OCI-LY3 (cell line): ENCODE measurements around the gene PIM3.

Experiments used
- H2AFZ ChIP-seq: fragments of 200-600, 300-600 bp; shearing (Covaris generic); 2 replicates; pipeline ENCODE4 v1.6.0; 2014; ENCODE audit warnings: antibody characterized with exemption, low read depth, low read length
- H3K27ac ChIP-seq: fragments of 200-600, 300-600 bp; sonication (generic); 2 replicates; pipeline ENCODE4 v1.5.1; 2014; ENCODE audit warnings: mild to moderate bottlenecking, low read length, moderate library complexity, mixed read lengths
- H3K27me3 ChIP-seq: fragments of 200-600, 300-600 bp; sonication (generic); 2 replicates; pipeline ENCODE4 v1.6.1; 2014; ENCODE audit warnings: low read depth, low read length, mixed read lengths
- H3K36me3 ChIP-seq: fragments of 200-600, 300-600 bp; sonication (generic); replicated peaks from 2 replicates; pipeline ENCODE3; 2014; ENCODE audit warnings: low read depth, low read length, mixed read lengths
- H3K4me1 ChIP-seq: fragments of 300-600, 200-600 bp; sonication (generic); 2 replicates; pipeline ENCODE4 v1.6.1; 2014; ENCODE audit warnings: low read length, mixed read lengths
- H3K4me2 ChIP-seq: fragments of 200-600, 300-600 bp; sonication (generic); 2 replicates; pipeline ENCODE4 v1.6.1; 2014; ENCODE audit warnings: low read length, mixed read lengths
- H3K4me3 ChIP-seq: fragments of 300-600, 200-600 bp; sonication (generic); 2 replicates; pipeline ENCODE4 v1.5.1; 2014; ENCODE audit warnings: antibody characterized with exemption, mild to moderate bottlenecking, low read length, moderate library complexity
- H3K79me2 ChIP-seq: fragments of 300-600, 200-600 bp; shearing (Covaris generic); 2 replicates; pipeline ENCODE4 v1.6.1; 2014; ENCODE audit warnings: mild to moderate bottlenecking, low read length, mixed read lengths
- H3K9ac ChIP-seq: fragments of 300-600, 200-600 bp; shearing (Covaris generic); 2 replicates; pipeline ENCODE4 v1.6.0; 2014; ENCODE audit warnings: mild to moderate bottlenecking, low read length, moderate library complexity
- H3K9me3 ChIP-seq: fragments of 200-600, 300-600 bp; shearing (Covaris generic); 2 replicates; pipeline ENCODE4 v1.6.1; 2014; ENCODE audit warnings: low read length, mixed read lengths; ENCODE audit not compliant: insufficient read depth
- H4K20me1 ChIP-seq: fragments of 200-600, 300-600 bp; sonication (generic); 2 replicates; pipeline ENCODE4 v1.6.1; 2016; ENCODE audit warnings: low read length, mixed read lengths; ENCODE audit not compliant: insufficient read depth
- EZH2phosphoT487 ChIP-seq: fragments of 200-600 bp; shearing (Covaris generic); IDR thresholded peaks from 2 replicates; pipeline ENCODE4 v1.6.1; 2018; ENCODE audit warnings: antibody characterized with exemption, mixed run types, low read depth
- TF ChIP-seq, protein P1 (sequence below): fragments of 200-600, 300-600 bp; sonication (generic); IDR thresholded peaks from 2 replicates; pipeline ENCODE4 v1.5.1; 2014; ENCODE audit warnings: antibody characterized with exemption, low read length, low read depth

PIM3 gene

DNA sequence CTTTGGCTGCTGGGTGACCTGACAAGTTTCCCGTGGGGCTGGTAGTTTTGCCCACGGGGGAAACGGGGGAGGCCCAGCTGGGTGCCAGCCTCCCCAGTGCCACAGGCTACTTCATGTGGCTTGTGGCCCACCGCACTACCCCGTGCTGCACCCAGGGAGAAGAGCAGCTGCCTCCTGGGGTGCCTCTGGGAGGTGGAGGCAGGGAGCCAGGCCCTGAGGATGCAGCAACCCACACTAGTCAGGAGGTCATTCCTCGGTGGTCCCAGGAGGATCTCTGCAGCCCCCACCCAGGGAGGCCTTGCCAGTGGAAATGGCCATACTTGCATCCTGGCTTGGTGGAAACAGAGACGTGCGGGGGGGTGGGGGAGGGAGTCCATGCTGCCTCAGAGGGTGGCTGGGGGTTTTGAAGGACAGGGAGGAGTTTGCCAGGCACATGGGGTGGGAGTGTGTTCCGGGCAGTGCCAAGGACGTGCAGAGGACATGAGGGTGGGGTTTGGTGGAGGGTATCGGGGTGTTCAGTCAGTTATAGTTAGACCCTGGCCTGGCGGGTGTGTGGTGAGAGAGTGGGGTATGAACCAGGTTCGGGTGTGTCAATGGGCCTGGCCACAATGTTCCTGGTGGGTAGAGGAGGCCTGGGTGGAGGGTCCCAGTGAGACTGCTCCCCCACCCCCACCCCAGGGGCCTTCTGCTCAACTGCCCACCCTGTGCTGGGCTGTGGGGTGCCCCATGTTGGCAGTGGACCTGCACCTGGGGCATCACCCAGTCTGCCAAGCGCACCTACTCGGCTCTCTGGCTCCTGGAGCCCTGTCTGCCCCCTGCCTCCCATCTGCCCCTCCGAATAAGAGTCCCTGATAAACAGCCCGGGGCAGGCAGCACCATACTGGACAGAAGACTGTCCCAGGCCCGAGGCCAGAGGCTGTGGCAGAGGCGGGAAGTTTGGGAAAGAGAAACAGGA lies 3.8 kb downstream of the PIM3 start:
- H2AFZ ChIP-seq = no peak overlapping the region
- no peak overlapping the region for H3K4me2 ChIP-seq
- no peaks in the 10 kb centered on the region for H3K9me3 ChIP-seq
- no peak for TF ChIP-seq EZH2phosphoT487
- TF ChIP-seq, protein P1, sequence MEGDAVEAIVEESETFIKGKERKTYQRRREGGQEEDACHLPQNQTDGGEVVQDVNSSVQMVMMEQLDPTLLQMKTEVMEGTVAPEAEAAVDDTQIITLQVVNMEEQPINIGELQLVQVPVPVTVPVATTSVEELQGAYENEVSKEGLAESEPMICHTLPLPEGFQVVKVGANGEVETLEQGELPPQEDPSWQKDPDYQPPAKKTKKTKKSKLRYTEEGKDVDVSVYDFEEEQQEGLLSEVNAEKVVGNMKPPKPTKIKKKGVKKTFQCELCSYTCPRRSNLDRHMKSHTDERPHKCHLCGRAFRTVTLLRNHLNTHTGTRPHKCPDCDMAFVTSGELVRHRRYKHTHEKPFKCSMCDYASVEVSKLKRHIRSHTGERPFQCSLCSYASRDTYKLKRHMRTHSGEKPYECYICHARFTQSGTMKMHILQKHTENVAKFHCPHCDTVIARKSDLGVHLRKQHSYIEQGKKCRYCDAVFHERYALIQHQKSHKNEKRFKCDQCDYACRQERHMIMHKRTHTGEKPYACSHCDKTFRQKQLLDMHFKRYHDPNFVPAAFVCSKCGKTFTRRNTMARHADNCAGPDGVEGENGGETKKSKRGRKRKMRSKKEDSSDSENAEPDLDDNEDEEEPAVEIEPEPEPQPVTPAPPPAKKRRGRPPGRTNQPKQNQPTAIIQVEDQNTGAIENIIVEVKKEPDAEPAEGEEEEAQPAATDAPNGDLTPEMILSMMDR = no peak
- H3K36me3 ChIP-seq = peaks cover 27% of the 10 kb centered on the region
- peaks cover 31% of the 10 kb centered on the region for H3K4me1 ChIP-seq
- H3K27ac ChIP-seq = no peak overlapping the region
- H4K20me1 ChIP-seq = peaks cover 41% of the 10 kb centered on the region
- no peaks in the 10 kb centered on the region for H3K27me3 ChIP-seq
- H3K79me2 ChIP-seq = peaks cover 40% of the 10 kb centered on the region
- H3K9ac ChIP-seq = no peak overlapping the region
- no peak overlapping the region for H3K4me3 ChIP-seq

DNA sequence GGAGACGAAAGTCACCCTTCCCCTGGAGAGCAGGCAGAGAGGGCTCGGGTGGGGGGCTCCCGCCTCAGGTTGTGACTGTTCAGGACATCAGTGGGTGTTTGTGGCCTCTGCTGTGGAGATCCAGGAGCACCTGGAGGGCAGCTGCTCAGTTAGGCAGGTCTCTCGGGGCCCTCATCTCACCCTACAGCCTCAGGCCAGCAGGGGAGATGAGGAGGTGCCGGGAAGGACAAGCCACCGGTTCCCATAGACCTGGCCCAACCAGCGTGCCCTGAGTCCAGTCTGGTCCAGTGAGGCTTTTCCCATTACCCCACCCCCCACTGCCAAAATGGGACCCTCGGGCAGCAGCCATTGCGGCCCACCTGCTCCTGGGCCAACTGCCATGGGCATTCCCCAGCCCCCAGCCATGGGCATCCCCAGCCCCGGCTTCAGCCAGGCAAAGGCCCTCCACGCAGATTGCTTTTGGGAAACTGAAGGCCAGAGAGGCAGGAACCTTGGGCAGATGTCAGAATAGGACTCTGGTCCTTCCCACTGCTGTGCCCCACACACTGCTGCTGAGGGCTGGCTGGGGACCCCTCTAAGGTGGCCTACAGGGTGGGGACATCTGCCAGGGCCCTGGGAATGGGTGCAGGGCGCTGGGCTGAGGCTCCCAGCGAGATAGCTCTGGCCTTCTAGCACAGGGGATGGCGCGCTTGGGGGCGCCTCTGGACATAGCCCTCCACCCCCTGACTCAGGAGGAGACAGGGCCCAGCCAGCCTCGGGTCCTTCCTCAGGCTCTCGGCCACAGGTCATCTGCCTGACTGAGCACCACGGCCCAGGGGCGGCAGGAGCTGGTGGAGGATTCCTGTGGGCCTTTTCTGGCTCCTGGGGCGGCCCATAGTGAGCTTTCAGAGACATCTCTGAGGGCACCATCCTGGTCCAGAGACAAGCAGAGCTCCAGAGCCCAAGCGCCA lies 4.8 kb downstream of the PIM3 start:
- TF ChIP-seq, protein P1 = no peak
- H3K4me3 ChIP-seq = no peak overlapping the region
- H3K9me3 ChIP-seq = no peaks in the 10 kb centered on the region
- H3K36me3 ChIP-seq = peaks cover 27% of the 10 kb centered on the region
- peaks cover 41% of the 10 kb centered on the region for H4K20me1 ChIP-seq
- H3K4me2 ChIP-seq = no peak overlapping the region
- peaks cover 35% of the 10 kb centered on the region for H3K79me2 ChIP-seq
- H3K4me1 ChIP-seq = peaks cover 33% of the 10 kb centered on the region
- no peaks in the 10 kb centered on the region for H3K27me3 ChIP-seq
- no peak overlapping the region for H3K27ac ChIP-seq
- H2AFZ ChIP-seq = no peak overlapping the region
- H3K9ac ChIP-seq = no peak overlapping the region

DNA sequence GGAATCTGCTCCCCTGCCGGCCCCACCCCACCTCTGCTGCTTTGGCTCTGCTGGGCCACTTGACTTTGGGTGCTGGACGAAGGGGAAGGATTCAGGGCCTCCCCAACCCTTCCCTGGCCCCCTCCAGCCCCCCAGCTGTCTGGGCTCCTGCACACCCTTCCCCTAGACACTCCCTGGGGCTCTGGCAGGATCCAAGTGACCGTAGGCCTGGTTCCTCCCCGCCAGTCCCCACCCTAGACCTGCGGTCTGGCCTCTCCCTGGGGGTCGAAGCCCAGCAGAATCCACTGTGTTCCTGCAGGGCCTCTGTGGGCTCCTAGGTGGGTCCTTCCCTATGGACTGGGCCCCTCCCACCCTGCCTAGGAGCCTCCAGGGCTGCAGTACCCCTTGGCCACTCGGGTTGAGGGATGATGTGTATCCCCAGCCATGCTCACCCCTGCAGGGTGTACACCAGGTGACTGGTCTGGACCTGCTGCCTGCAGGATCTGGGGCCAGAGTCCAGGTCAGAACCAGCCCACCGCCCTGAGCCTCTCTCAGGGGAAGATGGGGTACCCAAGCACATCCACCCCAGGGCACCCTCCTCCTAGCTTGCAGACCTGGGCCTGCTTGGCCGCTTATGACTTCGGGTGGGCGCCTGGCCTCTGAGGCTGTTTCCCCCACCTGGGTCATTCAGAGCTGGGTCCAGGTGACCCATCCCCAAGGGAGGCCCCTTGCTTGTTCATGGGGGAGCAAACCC lies 5.6 kb downstream of the PIM3 start:
- H3K4me2 ChIP-seq = no peak overlapping the region
- TF ChIP-seq, protein P1 = no peak
- TF ChIP-seq EZH2phosphoT487 = no peak
- peaks cover 27% of the 10 kb centered on the region for H3K36me3 ChIP-seq
- peaks cover 41% of the 10 kb centered on the region for H4K20me1 ChIP-seq
- no peak overlapping the region for H2AFZ ChIP-seq
- H3K9me3 ChIP-seq = no peaks in the 10 kb centered on the region
- no peaks in the 10 kb centered on the region for H3K27me3 ChIP-seq
- peaks cover 29% of the 10 kb centered on the region for H3K79me2 ChIP-seq
- no peak overlapping the region for H3K27ac ChIP-seq
- H3K4me1 ChIP-seq = peaks cover 36% of the 10 kb centered on the region
- H3K4me3 ChIP-seq = no peak overlapping the region
- H3K9ac ChIP-seq = no peak overlapping the region
